HFFc6 (cell line): ENCODE data around the gene TIGD1. TPM values are rescaled to one million over a fixed set of nuclear protein-coding genes. Genes with fewer than 3 reads are reported as not detected.

Source experiments
- DNase-seq: peaks from one replicate; pipeline ENCODE4 v3.0.0-alpha.2; 2018
- H3K27ac Mint-ChIP-seq: 2 replicates; pipeline ENCODE4 v1.8.0; 2020; ENCODE audit warnings: mild to moderate bottlenecking, mixed read lengths
- H3K27me3 Mint-ChIP-seq: 2 replicates; pipeline ENCODE4 v1.8.0; 2021; ENCODE audit warnings: mild to moderate bottlenecking, moderate library complexity, mixed read lengths; ENCODE audit not compliant: insufficient read depth
- H3K36me3 Mint-ChIP-seq: 2 replicates; pipeline ENCODE4 v1.8.0; 2021; ENCODE audit warnings: low read depth, mixed read lengths
- H3K4me1 Mint-ChIP-seq: 2 replicates; pipeline ENCODE4 v1.8.0; 2020; ENCODE audit warnings: low read depth, mixed read lengths
- H3K4me3 Mint-ChIP-seq: 2 replicates; pipeline ENCODE4 v1.8.0; 2020; ENCODE audit warnings: mild to moderate bottlenecking, moderate library complexity, mixed read lengths
- H3K9me3 Mint-ChIP-seq: 2 replicates; pipeline ENCODE4 v1.8.0; 2020; ENCODE audit warnings: mild to moderate bottlenecking, mixed read lengths
- CTCF ChIP-seq: fragments of 200-600 bp; sonication (generic); IDR thresholded peaks from 2 replicates; pipeline ENCODE4 v1.5.0; 2021; ENCODE audit warnings: antibody characterized with exemption, mild to moderate bottlenecking
- total RNA-seq, 6 experiments: library from RNA; stranded (reverse); fragmentation: NEBNext Ultra II Directional; extraction: Animal tissue kit (Norgen Biotek cat#: 25700); gene quantifications; 2 replicates in 1 of 6; 3 replicates in 5 of 6; pipeline ENCODE4 v1.2.3, GENCODE V29; 2021

The TIGD1 gene
- total RNA-seq, 6 experiments from 2014 or later = 2.9 to 3.7 (median 3.1) TPM

- H3K27me3 Mint-ChIP-seq = peaks cover 15% of the 10 kb centered on the region
- H3K27ac Mint-ChIP-seq = no peak overlapping the region
- no peaks in the 10 kb centered on the region; the same call in 1 of the 2 replicates for H3K9me3 Mint-ChIP-seq
- H3K4me3 Mint-ChIP-seq = no peak overlapping the region
- TF ChIP-seq CTCF = no peak
- peaks cover 18% of the 10 kb centered on the region for H3K4me1 Mint-ChIP-seq
- peaks cover 13% of the 10 kb centered on the region for H3K36me3 Mint-ChIP-seq
- DNase-seq = no peak
Measured at GRCh38 chr2:232545511-232546375, 4.6 kb downstream of the TIGD1 start.

DNA sequence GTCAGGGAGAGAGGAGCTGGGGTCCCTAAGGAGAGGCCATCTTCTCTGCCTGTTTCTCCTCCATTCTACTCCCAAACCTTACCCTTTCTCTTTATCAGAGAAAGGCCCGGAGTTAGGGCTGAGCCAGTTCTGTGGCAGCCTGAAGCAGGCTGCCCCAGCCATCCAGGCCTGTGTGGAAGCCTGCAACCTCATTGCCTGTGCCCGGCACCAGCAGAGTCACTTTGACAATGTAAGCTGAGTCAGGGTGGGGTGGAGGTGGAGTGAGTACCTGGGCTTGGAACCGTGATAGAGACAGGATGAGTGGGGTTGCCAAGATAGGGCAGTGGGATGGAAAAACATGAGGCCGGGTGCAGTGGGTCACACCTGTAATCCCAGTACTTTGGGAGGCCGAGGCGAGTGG is 5.7 kb downstream of the TIGD1 start:
- Mint-ChIP-seq H3K27ac (no peak overlapping the region), H3K9me3 (no peaks in the 10 kb centered on the region; the same call in 1 of the 2 replicates)

DNA sequence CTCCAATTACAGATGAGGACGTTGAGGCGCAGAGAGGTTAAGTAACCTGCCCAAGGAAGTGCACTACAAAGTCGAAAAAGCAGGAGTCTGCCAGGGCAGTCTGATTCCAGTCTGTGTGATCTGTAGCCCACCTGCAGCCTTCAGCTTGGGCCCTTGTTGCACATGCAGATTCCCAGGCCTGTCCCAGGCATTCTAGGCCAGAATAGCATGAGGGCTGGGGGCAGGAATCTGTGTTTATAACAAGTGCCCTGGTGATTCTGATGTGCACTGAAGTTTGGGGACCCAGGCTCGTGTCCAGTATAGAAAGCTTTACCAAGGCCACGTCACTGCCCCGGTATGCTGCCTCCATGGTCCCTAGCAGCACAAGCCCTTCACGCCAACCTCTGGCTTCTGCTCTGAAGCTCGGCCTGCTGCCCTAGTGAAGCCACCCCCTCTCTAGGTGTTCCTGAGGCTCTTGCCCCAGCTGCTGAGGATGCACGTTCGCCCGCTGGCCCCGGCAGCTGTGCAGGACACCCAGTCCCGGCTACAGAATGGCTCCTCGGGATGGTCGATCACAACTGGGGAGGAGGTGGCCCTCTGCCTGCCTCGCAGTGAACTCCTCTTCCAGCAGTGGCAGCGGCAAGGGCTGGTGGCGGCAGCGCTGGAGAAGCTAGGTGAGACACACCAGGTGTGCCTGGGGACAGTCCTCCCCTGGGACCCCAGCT is 6.3 kb downstream of the TIGD1 start:
- no peaks in the 10 kb centered on the region for H3K9me3 Mint-ChIP-seq
- no peak overlapping the region for H3K4me3 Mint-ChIP-seq
- no peak for DNase-seq
- peaks cover 14% of the 10 kb centered on the region; the same call in 1 of the 2 replicates for H3K27me3 Mint-ChIP-seq
- H3K4me1 Mint-ChIP-seq = peaks cover 12% of the 10 kb centered on the region
- peaks cover 8% of the 10 kb centered on the region; the same call in 1 of the 2 replicates for H3K36me3 Mint-ChIP-seq
- no peak overlapping the region for H3K27ac Mint-ChIP-seq
- no peak for TF ChIP-seq CTCF

More for the DNA sequence above, 5.7 kb downstream of the TIGD1 start:
- peaks cover 11% of the 10 kb centered on the region; the same call in 1 of the 2 replicates for H3K27me3 Mint-ChIP-seq
- DNase-seq = no peak
- H3K4me1 Mint-ChIP-seq = peaks cover 15% of the 10 kb centered on the region
- peaks cover 10% of the 10 kb centered on the region for H3K36me3 Mint-ChIP-seq
- no peak for TF ChIP-seq CTCF
- H3K4me3 Mint-ChIP-seq = no peak overlapping the region

- H3K9me3 Mint-ChIP-seq = no peaks in the 10 kb centered on the region
- no peak overlapping the region for H3K4me3 Mint-ChIP-seq
- no peak for TF ChIP-seq CTCF
- H3K27ac Mint-ChIP-seq = no peak overlapping the region
- DNase-seq = no peak
- peaks cover 6% of the 10 kb centered on the region; the same call in 1 of the 2 replicates for H3K4me1 Mint-ChIP-seq
- peaks cover 2% of the 10 kb centered on the region; the same call in 1 of the 2 replicates for H3K36me3 Mint-ChIP-seq
- peaks cover 18% of the 10 kb centered on the region for H3K27me3 Mint-ChIP-seq
Measured at GRCh38 chr2:232543491-232543890, 6.9 kb downstream of the TIGD1 start.

DNA sequence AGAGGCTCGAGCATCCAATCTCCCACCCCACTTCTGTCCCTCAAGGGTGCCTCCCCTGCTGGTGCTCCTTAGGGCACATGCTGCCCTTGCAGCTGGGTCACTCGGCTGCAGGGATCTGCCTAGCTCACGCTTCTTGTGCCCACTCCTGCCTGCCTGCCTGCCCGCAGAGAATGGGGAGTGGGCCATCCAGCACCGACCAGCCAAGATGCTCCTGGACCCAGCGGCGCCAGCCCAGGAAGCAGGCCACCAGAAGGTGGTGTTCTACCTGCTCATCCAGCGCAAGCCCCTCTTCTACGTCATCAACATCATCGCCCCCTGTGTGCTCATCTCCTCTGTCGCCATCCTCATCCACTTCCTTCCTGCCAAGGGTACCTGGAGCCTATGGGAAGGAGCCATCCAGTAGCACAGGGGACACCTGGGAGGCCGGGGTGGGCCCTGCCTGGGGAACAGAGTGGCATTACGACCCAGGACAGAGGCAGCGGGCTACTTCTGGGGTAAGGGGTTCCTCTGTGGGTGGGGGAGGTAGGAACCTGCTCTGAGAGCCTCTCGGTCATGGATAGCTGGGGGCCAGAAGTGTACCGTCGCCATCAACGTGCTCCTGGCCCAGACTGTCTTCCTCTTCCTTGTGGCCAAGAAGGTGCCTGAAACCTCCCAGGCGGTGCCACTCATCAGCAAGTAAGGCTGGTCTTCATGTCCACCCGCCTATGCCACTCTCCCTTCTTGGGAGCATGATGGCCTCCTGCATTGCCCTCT is 7.5 kb downstream of the TIGD1 start:
- H3K4me1 Mint-ChIP-seq = no peaks in the 10 kb centered on the region
- DNase-seq = no peak
- H3K36me3 Mint-ChIP-seq = no peaks in the 10 kb centered on the region; the same call in 1 of the 2 replicates
- peaks cover 24% of the 10 kb centered on the region for H3K27me3 Mint-ChIP-seq
- no peaks in the 10 kb centered on the region for H3K9me3 Mint-ChIP-seq
- no peak overlapping the region for H3K4me3 Mint-ChIP-seq
- TF ChIP-seq CTCF = no peak
- no peak overlapping the region for H3K27ac Mint-ChIP-seq
